ENCODE results near the gene WRNIP1. TPM values are rescaled to one million over a fixed set of nuclear protein-coding genes. Genes with fewer than 3 reads are reported as not detected.

Gene WRNIP1
- total and polyA plus RNA-seq, 2 of the 8 experiments (the other 6 are each of a cell fraction or from before 2014, with no cell fraction given) = 38.2 to 39.2 TPM

GRCh38 chr6:2772840-2773239 lies 7.6 kb downstream of the WRNIP1 start (continued):
- TF ChIP-seq CHD7 (IDR thresholded peaks at IDR 0.05; ENCODE audit: insufficient replicate concordance, low read length) (no peak), SP4 (IDR thresholded peaks at IDR 0.05; ENCODE audit: low read length) (no peak), ATF3 (IDR thresholded peaks at IDR 0.05; ENCODE audit: insufficient read depth, low read depth, low read length) (no peak), BCL11A (IDR thresholded peaks at IDR 0.05; ENCODE audit: low read depth in 2 of 2, low read length in 2 of 2) (no peak), YY1 (IDR thresholded peaks at IDR 0.05; ENCODE audit: low read depth, low read length) (no peak), TBP (IDR thresholded peaks at IDR 0.05; ENCODE audit: low read depth, low read length) (no peak), JUND (IDR thresholded peaks at IDR 0.05; ENCODE audit: low read length) (no peak)

Measured in H1 (cell line).